Cardiac fibroblast (primary cell): ENCODE data around the gene NKX6-1.
A peak's percentile ranks its signal among the peaks of the same experiment; 100 is the strongest.

Experiments used
- DNase-seq, 2 donors: peaks; one replicate each; pipeline versions ENCODE4 v3.0.0 to v3.0.0-alpha.2; 2010; ENCODE audit warnings: low read depth in 2 of 2
- H3K4me3 ChIP-seq, 2 donors: replicated peaks in 1 of 2; 1 replicate in 1 of 2; 2 replicates in 1 of 2; pipeline ENCODE4 v1.5.1; 2011; ENCODE audit warnings: low read depth in 2 of 2, low read length in 2 of 2, mild to moderate bottlenecking in 2 of 2, moderate library complexity in 1 of 2
- TF ChIP-seq, protein P1 (sequence below): IDR thresholded peaks from one replicate; pipeline ENCODE4 v1.5.1; 2011; ENCODE audit warnings: low read depth, mild to moderate bottlenecking, low read length, inconsistent platforms

The NKX6-1 gene

GRCh38 chr4:84499624-84499982 is 511 bp upstream of the NKX6-1 start:
- no peak for DNase-seq
- TF ChIP-seq, protein P1, sequence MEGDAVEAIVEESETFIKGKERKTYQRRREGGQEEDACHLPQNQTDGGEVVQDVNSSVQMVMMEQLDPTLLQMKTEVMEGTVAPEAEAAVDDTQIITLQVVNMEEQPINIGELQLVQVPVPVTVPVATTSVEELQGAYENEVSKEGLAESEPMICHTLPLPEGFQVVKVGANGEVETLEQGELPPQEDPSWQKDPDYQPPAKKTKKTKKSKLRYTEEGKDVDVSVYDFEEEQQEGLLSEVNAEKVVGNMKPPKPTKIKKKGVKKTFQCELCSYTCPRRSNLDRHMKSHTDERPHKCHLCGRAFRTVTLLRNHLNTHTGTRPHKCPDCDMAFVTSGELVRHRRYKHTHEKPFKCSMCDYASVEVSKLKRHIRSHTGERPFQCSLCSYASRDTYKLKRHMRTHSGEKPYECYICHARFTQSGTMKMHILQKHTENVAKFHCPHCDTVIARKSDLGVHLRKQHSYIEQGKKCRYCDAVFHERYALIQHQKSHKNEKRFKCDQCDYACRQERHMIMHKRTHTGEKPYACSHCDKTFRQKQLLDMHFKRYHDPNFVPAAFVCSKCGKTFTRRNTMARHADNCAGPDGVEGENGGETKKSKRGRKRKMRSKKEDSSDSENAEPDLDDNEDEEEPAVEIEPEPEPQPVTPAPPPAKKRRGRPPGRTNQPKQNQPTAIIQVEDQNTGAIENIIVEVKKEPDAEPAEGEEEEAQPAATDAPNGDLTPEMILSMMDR = no peak
- H3K4me3 ChIP-seq = no peak overlapping the region

GRCh38 chr4:84498203-84498934 is 723 bp downstream of the NKX6-1 start:
- TF ChIP-seq, protein P1 = no peak
- DNase-seq = peak; percentile 27 to 34
- peak overlapping the region; percentile 34 to 36 for H3K4me3 ChIP-seq

DNA sequence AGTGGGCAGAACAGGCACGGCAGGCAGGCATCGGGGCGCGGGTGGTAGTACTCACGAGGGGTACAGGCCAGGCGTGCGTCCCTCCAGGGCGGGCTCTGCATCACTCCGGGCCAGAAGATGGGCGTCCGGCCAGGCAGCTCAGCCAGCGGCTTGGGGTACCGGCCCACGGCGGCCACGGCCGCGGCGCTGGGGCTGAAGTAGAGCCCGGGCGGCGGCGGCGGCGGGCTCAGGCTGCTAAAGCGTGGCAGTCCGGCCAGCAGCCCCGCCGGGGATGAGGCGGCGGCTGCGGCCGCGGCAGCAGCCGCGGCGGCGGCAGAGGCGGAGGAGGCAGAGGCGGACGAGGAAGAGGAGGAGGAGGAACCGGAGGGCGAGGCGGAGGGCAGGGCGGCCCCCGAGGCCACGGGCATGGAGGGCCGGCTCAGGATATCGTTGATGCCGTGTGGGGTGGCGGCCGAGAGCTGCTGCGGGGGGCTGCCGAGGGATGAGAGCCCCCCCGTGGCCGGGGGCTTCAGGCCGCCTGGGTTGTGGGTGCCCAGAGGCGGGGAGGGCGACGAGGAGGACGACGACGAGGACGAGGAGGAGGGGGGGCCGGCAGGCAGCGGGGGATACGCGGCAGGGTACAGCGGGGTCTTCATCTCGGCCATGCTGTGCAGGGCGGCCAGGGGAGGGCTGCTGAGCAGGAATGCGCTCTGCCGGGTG is 1.4 kb downstream of the NKX6-1 start:
- H3K4me3 ChIP-seq = peak overlapping the region; percentile 34 to 36
- TF ChIP-seq, protein P1 = no peak

GRCh38 chr4:84496706-84497503 is 2.2 kb downstream of the NKX6-1 start:
- no peak overlapping the region for H3K4me3 ChIP-seq
- DNase-seq = no peak
- TF ChIP-seq, protein P1 = no peak

More for the DNA sequence above, 1.4 kb downstream of the NKX6-1 start:
- DNase-seq = no peak

DNA sequence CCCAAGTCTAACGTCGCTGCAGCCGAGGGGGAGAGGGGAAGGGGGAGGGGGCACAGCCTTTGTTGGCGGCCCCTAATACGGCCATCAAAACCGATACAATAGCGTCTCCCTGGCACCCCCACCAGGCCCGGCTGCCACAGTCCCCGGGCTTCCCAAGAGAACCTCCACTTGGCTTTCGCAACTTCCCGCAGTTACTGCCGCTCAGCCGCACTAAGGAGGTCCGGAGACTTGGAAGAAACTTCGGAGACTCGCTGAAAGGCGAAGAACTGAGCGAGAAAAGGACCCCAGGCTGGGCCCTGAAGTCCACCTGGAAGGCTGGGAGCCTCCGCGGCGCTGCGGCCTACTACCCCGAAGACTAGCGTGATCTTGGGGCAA is 2.8 kb downstream of the NKX6-1 start:
- DNase-seq = peak in 1 of 2 donors; percentile 12
- no peak overlapping the region for H3K4me3 ChIP-seq
- TF ChIP-seq, protein P1 = no peak

- no peak for DNase-seq
- H3K4me3 ChIP-seq = no peak overlapping the region
- TF ChIP-seq, protein P1 = no peak
Measured at GRCh38 chr4:84495794-84496261, 3.3 kb downstream of the NKX6-1 start.
